Activated naive CD8-positive, alpha-beta T cell treated with anti-CD3 and anti-CD28 coated beads, Interleukin-2, amount 50 U/mL, for 24 hours (primary cell): ENCODE measurements around the gene PAK3.
A peak's percentile ranks its signal among the peaks of the same experiment; 100 is the strongest.

Experiments used
- ATAC-seq: fragments of 150-1000 bp; cut with Tn5 transposase; one replicate; pipeline ENCODE4 v1.10.0; 2021
- DNase-seq: peaks from one replicate; pipeline ENCODE4 v3.0.0; 2021
- H3K27ac Mint-ChIP-seq: one replicate; pipeline ENCODE4 v1.8.0; 2021; ENCODE audit warnings: mild to moderate bottlenecking, mixed read lengths
- H3K27me3 Mint-ChIP-seq: one replicate; pipeline ENCODE4 v1.8.0; 2021; ENCODE audit warnings: mixed read lengths
- H3K36me3 Mint-ChIP-seq: one replicate; pipeline ENCODE4 v1.8.0; 2021; ENCODE audit warnings: low read depth, mixed read lengths
- H3K4me1 Mint-ChIP-seq: one replicate; pipeline ENCODE4 v1.8.0; 2021; ENCODE audit warnings: mixed read lengths
- H3K4me3 Mint-ChIP-seq: one replicate; pipeline ENCODE4 v1.8.0; 2021; ENCODE audit warnings: mild to moderate bottlenecking, moderate library complexity, mixed read lengths
- H3K9me3 Mint-ChIP-seq: one replicate; pipeline ENCODE4 v1.8.0; 2021; ENCODE audit warnings: mixed read lengths

PAK3 gene

DNA sequence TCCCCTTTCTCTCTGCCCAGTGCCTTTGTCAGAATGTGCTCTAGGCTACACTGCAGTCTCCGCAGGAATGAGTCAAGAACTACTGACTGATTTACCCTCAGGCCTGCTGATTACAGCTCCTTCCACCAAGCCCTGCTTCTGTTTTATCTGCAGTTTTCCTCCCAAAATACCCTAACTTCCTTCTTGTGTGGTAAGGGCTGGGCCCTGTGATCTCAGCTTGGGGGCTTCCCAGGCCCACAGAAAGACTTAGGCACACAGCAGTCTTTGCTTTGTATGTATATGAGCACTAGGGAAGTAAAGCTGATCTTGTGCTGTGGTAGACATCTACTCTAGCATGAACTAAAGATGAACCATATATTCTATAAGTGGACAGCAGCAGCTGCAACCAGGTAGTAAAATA lies 18.8 kb downstream of the PAK3 start:
- Mint-ChIP-seq H3K4me1 (no peaks in the 10 kb centered on the region), H3K4me3 (no peak overlapping the region), H3K36me3 (no peaks in the 10 kb centered on the region), H3K9me3 (no peaks in the 10 kb centered on the region), H3K27ac (no peak overlapping the region), H3K27me3 (no peaks in the 10 kb centered on the region)
- ATAC-seq (no peak), DNase-seq (no peak)

DNA sequence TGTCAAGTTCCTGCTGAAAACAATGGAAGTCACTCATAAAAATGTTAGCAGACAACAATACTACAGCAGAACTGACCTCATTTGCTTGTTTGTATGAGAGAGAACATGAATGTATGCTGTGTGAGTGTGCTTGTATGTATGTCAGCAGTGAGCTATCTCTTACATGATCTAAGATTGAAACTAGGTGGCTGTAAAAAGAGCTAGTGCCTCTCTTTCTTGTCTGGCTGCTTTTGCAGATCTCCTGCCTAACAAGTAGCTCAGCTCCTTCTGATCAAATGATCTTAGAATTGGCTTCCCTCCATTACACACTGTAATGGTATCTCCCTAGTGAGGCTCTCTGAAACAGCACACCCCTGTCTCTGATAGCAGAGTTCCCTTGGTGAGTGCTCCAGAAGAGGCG lies 20.7 kb downstream of the PAK3 start:
- Mint-ChIP-seq H3K4me3 (no peak overlapping the region), H3K27me3 (no peaks in the 10 kb centered on the region), H3K9me3 (no peaks in the 10 kb centered on the region), H3K36me3 (no peaks in the 10 kb centered on the region), H3K27ac (no peak overlapping the region), H3K4me1 (no peaks in the 10 kb centered on the region)
- no peak for ATAC-seq
- DNase-seq = no peak

DNA sequence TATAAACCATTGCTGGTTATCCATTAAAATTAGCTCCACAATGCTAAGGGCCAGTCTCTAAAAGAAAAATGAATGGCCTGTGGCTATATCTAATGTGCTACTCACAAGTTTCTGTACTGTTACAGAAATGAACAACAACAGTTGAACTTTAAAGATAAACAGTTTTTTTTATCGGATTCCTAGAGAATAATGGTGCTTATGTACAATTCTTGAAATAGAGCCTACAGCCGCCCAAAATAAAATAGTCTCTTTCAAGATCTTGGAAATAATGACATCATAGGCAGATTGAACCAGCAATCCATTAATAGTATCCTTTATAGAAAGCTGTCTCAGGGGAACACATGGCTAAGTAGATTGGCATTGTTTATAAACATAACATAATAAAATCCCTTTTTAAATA lies 23.4 kb downstream of the PAK3 start:
- Mint-ChIP-seq H3K9me3 (no peaks in the 10 kb centered on the region), H3K27ac (no peak overlapping the region), H3K4me1 (peaks cover 15% of the 10 kb centered on the region), H3K4me3 (no peak overlapping the region), H3K36me3 (no peaks in the 10 kb centered on the region), H3K27me3 (no peaks in the 10 kb centered on the region)
- ATAC-seq (no peak), DNase-seq (no peak)

DNA sequence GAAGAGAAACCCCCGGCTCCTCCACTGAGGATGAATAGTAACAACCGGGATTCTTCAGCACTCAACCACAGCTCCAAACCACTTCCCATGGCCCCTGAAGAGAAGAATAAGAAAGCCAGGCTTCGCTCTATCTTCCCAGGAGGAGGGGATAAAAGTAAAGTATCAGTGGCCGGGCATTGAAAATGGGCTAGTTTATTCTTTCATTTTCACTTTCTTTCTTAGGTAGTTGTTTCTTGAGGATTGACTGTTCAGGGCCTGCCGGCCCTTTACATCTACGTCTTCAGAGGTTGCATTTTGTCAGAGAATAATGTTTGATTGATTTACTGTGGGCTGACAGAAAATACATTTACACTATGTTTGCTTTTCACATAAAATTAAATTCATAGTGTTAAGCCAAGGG lies 27.1 kb downstream of the PAK3 start:
- Mint-ChIP-seq H3K27me3 (no peaks in the 10 kb centered on the region), H3K9me3 (no peaks in the 10 kb centered on the region), H3K36me3 (no peaks in the 10 kb centered on the region), H3K4me3 (peak overlapping the region; percentile 45), H3K4me1 (peaks cover 20% of the 10 kb centered on the region), H3K27ac (peak overlapping the region; percentile 84)
- DNase-seq = no peak
- peak; percentile 35 for ATAC-seq

DNA sequence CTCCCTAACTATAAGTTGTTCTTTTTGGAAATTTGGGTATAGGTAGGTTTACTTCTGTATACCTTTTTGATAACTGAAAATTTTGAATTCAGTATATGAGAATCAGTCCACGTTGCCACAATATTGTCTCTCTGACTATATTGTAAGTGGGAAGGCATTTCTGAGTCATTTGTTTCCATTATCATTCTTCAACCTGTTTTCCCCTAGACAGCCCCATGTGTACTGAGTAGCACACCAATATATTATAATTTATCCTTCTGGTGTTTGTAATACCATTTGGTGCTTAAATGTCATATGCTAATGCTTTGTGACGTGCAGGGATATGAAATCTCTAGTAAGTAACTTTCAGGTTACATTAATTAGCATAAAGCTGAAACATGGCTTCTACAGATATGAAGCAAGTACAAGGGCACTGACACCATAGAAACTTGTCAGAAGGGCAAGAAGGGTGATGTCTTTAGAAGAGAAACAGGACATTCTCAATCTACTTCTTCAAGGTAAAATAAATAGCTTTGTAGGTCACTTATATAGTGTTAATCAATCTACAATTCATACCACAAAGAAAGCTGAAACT lies 27.7 kb downstream of the PAK3 start:
- H3K27me3 Mint-ChIP-seq = no peaks in the 10 kb centered on the region
- no peaks in the 10 kb centered on the region for H3K9me3 Mint-ChIP-seq
- peaks cover 20% of the 10 kb centered on the region for H3K4me1 Mint-ChIP-seq
- DNase-seq (no peak), ATAC-seq (peak; percentile 91)
- no peaks in the 10 kb centered on the region for H3K36me3 Mint-ChIP-seq
- peak overlapping the region; percentile 84 for H3K27ac Mint-ChIP-seq
- peak overlapping the region; percentile 45 for H3K4me3 Mint-ChIP-seq

DNA sequence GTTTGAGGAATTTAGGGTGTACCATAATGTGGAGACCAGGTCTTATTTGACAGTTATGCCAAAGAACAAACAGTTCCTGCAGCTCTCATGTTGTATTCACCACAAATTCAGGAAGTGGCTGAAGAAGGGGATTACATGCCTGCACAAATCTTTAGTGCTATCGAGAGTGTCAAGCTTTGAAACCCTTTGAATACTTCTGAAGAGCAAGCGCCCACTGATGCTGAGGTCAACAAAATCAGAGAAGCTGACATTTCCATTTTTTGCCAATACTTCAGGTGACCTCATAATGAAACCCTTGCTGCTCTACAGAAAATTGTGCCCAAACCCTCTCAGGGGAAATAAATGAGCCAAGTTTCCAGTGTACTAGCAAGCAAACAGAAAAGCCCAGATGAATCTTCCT lies 28.4 kb downstream of the PAK3 start:
- Mint-ChIP-seq H3K27me3 (no peaks in the 10 kb centered on the region), H3K36me3 (no peaks in the 10 kb centered on the region), H3K4me3 (peak overlapping the region; percentile 17), H3K27ac (peak overlapping the region; percentile 67), H3K4me1 (peaks cover 20% of the 10 kb centered on the region), H3K9me3 (no peaks in the 10 kb centered on the region)
- DNase-seq (no peak), ATAC-seq (peak; percentile 53)

DNA sequence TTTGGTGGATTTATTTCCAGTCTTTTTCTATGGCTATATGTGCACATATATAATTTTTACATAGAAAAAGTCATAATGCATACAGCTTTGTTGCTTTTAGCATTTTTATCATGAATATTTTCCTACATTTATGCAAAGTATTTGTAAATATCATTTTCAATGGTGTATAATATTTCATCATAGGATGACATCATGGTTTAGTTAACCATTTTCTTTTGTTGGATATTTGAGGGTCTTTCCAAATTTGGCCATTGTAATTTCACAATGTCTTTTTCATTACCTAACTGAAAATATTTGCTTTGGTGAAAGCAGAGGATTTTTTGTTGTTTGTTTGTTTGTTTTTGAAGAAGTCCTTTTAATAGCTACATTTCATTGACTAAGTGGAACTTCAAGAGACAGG lies 31.0 kb downstream of the PAK3 start:
- H3K9me3 Mint-ChIP-seq = no peaks in the 10 kb centered on the region
- H3K36me3 Mint-ChIP-seq = no peaks in the 10 kb centered on the region
- H3K27me3 Mint-ChIP-seq = peaks cover 2% of the 10 kb centered on the region
- no peak for ATAC-seq
- peaks cover 27% of the 10 kb centered on the region for H3K4me1 Mint-ChIP-seq
- no peak for DNase-seq
- no peak overlapping the region for H3K27ac Mint-ChIP-seq
- no peak overlapping the region for H3K4me3 Mint-ChIP-seq

DNA sequence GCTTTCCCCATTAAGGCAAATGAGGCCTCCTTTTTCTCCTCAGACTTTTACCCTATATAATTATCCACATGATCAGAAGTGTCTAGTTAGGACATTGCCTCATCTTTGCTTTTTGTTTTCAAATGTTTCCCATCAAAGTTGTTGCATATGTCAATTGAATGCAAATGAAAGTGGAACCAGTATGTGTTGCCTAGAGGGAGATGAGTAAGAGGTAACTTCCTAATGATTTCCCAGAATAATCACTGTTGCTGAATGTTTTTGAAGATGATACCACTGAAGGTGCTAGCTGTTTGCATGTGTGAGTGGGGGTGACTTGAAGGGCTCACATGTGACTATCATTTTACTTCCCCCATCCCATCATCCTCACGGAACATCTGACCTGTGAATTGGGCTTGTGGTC lies 33.9 kb downstream of the PAK3 start:
- no peak overlapping the region for H3K4me3 Mint-ChIP-seq
- no peak for ATAC-seq
- DNase-seq = no peak
- no peaks in the 10 kb centered on the region for H3K36me3 Mint-ChIP-seq
- no peaks in the 10 kb centered on the region for H3K9me3 Mint-ChIP-seq
- peaks cover 15% of the 10 kb centered on the region for H3K4me1 Mint-ChIP-seq
- H3K27me3 Mint-ChIP-seq = peaks cover 2% of the 10 kb centered on the region
- no peak overlapping the region for H3K27ac Mint-ChIP-seq

DNA sequence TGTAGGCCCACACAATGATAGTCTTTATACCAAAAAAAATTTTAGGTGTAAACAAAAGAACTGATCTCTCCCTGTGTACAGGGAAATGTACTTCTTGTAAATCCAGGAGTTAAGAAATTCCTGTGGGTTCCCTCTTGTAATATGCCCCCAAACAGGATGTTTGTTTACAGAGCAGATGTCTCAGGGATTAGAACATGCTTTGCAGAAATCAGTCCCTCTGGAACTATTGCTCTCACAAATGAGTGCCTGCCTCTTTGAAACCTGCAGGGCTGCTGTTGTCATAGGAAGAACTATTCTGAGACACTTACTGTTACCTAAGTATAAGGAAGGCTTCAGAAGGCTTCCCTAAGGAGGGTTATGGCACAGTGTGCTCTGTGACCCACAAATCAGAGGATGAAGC lies 35.6 kb downstream of the PAK3 start:
- DNase-seq = no peak
- Mint-ChIP-seq H3K27ac (no peak overlapping the region), H3K4me1 (peaks cover 11% of the 10 kb centered on the region), H3K36me3 (no peaks in the 10 kb centered on the region), H3K27me3 (peaks cover 2% of the 10 kb centered on the region), H3K4me3 (no peak overlapping the region), H3K9me3 (no peaks in the 10 kb centered on the region)
- no peak for ATAC-seq

DNA sequence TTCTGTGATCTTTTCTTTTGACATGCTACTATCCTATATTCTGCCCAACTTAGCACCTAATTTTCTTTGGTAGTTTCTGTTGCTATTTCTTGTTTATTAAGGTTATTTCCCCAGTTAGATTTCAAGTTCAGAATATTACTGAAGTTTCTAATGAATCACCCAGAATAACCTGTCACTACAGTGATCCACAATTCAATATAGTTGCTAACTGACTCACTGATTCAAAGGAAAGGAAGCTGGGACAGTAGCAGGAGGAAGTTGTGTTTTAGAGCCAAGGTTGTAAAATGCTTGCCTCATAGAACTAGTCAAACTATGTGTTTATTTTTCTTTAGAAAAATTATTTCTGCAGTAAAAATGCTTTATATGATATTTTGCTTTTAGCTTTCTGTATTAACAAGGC lies 37.4 kb downstream of the PAK3 start:
- ATAC-seq (no peak), DNase-seq (no peak)
- Mint-ChIP-seq H3K27ac (no peak overlapping the region), H3K27me3 (peaks cover 2% of the 10 kb centered on the region), H3K36me3 (no peaks in the 10 kb centered on the region), H3K4me3 (no peak overlapping the region), H3K4me1 (peaks cover 11% of the 10 kb centered on the region), H3K9me3 (no peaks in the 10 kb centered on the region)

DNA sequence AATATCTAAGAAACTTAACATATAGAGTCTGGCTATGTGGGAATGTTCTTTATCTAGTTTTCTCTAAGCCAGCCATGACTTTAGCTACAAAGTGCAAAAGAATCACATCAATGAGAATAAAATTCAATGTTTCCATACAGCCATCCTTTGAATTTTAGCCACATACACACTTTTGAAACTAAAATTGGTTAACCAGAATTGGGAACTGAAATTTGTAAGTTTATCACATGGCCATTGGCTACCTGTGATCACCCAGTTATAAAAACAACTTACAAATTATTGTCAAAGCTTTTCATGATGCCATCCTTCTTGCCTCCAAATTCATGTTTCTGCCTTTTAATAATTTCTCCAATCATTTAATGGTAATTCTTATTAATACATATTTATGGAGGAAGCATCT lies 49.9 kb downstream of the PAK3 start:
- ATAC-seq = no peak
- H3K36me3 Mint-ChIP-seq = no peaks in the 10 kb centered on the region
- H3K4me3 Mint-ChIP-seq = no peak overlapping the region
- peaks cover 3% of the 10 kb centered on the region for H3K27me3 Mint-ChIP-seq
- H3K27ac Mint-ChIP-seq = no peak overlapping the region
- no peaks in the 10 kb centered on the region for H3K4me1 Mint-ChIP-seq
- H3K9me3 Mint-ChIP-seq = no peaks in the 10 kb centered on the region
- DNase-seq = no peak

DNA sequence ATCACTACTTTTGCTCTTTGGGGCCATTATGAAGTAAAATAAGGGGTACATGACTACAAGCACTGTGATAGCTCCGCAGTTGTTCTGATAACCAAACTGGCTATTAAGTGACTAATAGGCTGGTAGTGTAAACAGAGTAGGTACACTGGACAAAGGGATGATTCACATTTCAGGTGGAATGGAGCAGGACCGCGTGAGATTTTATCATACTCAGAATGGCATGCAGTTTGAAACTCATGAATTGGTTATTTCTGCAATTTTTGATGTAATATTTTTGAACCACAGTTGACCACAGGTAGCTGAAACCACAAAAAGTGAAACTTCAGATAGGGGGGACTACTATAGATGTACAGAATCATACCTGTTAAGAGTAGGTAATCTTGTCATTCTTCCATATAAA lies 55.8 kb downstream of the PAK3 start:
- Mint-ChIP-seq H3K4me1 (no peaks in the 10 kb centered on the region), H3K9me3 (no peaks in the 10 kb centered on the region), H3K27me3 (peaks cover 2% of the 10 kb centered on the region), H3K27ac (no peak overlapping the region), H3K4me3 (no peak overlapping the region), H3K36me3 (no peaks in the 10 kb centered on the region)
- DNase-seq = no peak
- no peak for ATAC-seq

DNA sequence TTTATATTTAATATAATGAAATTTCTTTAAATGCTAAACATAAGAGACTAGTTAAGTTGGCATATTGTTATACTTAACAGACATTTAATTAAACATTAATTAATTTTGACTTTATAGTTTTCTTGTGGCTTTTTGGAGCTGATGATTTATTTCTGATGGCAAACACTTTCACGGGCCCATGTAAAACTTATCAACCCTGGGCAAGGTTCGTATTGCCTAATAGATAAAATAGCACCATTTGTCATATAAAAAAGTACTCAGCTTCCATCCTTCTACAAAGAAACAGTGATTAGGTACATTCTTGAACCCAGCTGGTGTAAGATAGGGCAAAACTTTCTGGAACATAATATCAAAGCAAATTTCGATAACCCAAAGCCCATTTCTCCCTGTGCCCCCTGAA lies 63.2 kb downstream of the PAK3 start:
- H3K36me3 Mint-ChIP-seq = no peaks in the 10 kb centered on the region
- H3K4me1 Mint-ChIP-seq = no peaks in the 10 kb centered on the region
- H3K27ac Mint-ChIP-seq = no peak overlapping the region
- no peaks in the 10 kb centered on the region for H3K9me3 Mint-ChIP-seq
- no peak overlapping the region for H3K4me3 Mint-ChIP-seq
- ATAC-seq (no peak), DNase-seq (no peak)
- no peaks in the 10 kb centered on the region for H3K27me3 Mint-ChIP-seq

DNA sequence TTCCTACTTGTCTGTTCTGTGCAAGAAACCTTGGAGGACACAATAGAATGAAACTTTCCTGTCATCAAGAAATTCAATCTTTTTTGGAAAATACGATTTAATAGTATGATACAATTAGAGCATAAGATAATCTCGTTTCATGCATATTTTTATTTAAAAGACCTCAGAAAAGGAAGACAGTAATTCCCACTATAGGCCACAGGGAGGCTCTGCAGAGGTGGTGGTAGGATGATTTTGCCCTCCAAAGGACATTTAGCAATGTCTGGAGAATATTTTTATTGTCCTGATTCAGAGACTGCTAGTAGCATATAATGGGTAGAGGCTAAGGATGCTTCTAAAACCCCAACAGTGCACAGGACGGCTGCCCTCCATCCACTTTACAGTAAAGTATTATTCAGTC lies 68.7 kb downstream of the PAK3 start:
- no peaks in the 10 kb centered on the region for H3K4me1 Mint-ChIP-seq
- H3K27ac Mint-ChIP-seq = no peak overlapping the region
- no peaks in the 10 kb centered on the region for H3K9me3 Mint-ChIP-seq
- H3K4me3 Mint-ChIP-seq = no peak overlapping the region
- ATAC-seq (no peak), DNase-seq (no peak)
- peaks cover 2% of the 10 kb centered on the region for H3K27me3 Mint-ChIP-seq
- no peaks in the 10 kb centered on the region for H3K36me3 Mint-ChIP-seq

DNA sequence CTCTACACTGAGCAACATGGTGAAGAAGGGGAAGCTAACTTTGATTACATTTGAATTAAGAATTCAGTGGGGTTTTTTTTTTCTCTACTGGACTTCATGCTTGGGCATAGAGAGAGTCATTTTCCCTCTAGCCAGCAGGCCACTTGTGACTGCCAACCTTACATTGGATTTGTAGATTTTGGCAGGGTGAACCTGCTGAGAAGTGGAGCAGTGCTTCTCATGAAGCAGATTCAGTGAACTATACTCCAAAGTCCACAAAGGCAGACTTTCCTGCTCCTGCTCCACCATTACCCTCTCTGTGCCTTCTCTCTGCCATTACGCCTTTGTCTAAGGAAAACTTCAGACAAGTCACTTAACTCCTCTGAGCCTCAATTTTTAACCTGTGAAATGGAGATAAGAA lies 69.9 kb downstream of the PAK3 start:
- Mint-ChIP-seq H3K4me1 (no peaks in the 10 kb centered on the region), H3K9me3 (no peaks in the 10 kb centered on the region), H3K4me3 (no peak overlapping the region), H3K27ac (no peak overlapping the region), H3K27me3 (peaks cover 2% of the 10 kb centered on the region), H3K36me3 (no peaks in the 10 kb centered on the region)
- no peak for DNase-seq
- no peak for ATAC-seq

DNA sequence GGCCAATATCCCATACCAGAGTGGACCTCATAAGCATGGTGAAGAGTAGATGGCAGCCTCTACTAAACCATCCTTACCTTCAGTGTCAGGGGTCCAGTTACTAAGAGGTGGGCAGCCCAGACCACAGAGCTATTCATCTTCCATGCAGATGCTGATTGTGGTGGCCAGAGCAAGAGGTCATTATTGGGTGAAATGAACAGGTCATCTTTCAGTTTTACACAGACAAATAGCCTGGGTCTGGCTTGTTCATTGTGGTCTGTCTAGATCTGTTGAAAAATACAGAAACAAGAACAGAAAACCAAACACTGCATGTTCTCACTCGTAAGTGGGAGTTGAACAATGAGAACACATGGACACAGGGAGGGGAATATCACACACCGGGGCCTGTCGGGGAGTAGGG lies 71.3 kb downstream of the PAK3 start:
- Mint-ChIP-seq H3K27me3 (peaks cover 2% of the 10 kb centered on the region), H3K4me1 (no peaks in the 10 kb centered on the region), H3K36me3 (no peaks in the 10 kb centered on the region)

More for the DNA sequence above, 71.3 kb downstream of the PAK3 start:
- Mint-ChIP-seq H3K9me3 (no peaks in the 10 kb centered on the region), H3K27ac (no peak overlapping the region), H3K4me3 (no peak overlapping the region)
- DNase-seq (no peak), ATAC-seq (no peak)
